ENCODE results near the gene ARL8B. TPM values are rescaled to one million over a fixed set of nuclear protein-coding genes. Genes with fewer than 3 reads are reported as not detected.
"Not testable (repeated sequence)": the region's sequence is repeated elsewhere in the genome, so short reads cannot be mapped to it uniquely, and the experiment has no call there.

ARL8B gene
- total RNA-seq, 1 experiment from 2014 or later: 43.8 TPM

DNA sequence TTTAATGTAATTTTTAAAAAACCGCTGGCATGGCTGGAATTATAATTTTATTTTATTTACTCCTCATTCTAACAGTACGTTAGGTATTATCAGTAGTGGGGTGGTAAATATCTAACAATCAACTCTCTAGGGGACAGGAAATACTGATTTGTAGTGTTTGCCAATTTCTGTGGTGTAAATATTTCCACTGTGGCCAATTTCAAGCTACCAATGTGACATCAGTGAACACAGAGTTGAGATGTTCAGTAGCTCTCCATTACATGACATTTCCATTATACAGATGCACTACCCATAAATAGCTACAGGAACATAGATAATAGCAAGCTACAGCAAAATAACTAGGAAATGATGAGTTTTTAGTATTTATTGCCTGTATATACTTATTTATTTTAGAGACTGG is 10.0 kb upstream of the ARL8B start:
- POLR2A ChIA-PET (ENCODE audit: unreplicated experiment): no interaction called here
- DNase-seq (no peak), ATAC-seq (no peak)
- Histone ChIP-seq H3K79me2 (ENCODE audit: low read length) (no peaks in the 10 kb centered on the region), H3K9ac (ENCODE audit: low read length) (no peak overlapping the region), H4K20me1 (ENCODE audit: low read length) (no peaks in the 10 kb centered on the region), H3K27me3 (ENCODE audit: low read length) (no peaks in the 10 kb centered on the region), H3K9me3 (ENCODE audit: low read length) (no peaks in the 10 kb centered on the region), H2AFZ (ENCODE audit: low read length) (no peak overlapping the region), H3K4me3 (ENCODE audit: low read length) (no peak overlapping the region), H3K9me2 (replicated peaks; ENCODE audit: low read length) (no peaks in the 10 kb centered on the region), H3K36me3 (ENCODE audit: low read depth, low read length) (no peaks in the 10 kb centered on the region), H3F3A (ENCODE audit: low read length, unreplicated experiment) (no peaks in the 10 kb centered on the region), H3K4me2 (ENCODE audit: low read length) (no peak overlapping the region), H3K4me1 (ENCODE audit: insufficient read depth, low read length) (no peaks in the 10 kb centered on the region), H3K27ac (ENCODE audit: low read length) (no peak overlapping the region)
- CTCF ChIA-PET: no interaction called here
- BruUV-seq (replicated peaks): no TSS peak
- intact Hi-C loops (cut with micrococcal nuclease): no loop called here
- TF ChIP-seq EZH2phosphoT487 (IDR thresholded peaks at IDR 0.05; ENCODE audit: borderline replicate concordance, low read length) (no peak), EZH2 (IDR thresholded peaks at IDR 0.05; ENCODE audit: low read length, unreplicated experiment) (no peak)
- TF ChIP-seq, protein P1, sequence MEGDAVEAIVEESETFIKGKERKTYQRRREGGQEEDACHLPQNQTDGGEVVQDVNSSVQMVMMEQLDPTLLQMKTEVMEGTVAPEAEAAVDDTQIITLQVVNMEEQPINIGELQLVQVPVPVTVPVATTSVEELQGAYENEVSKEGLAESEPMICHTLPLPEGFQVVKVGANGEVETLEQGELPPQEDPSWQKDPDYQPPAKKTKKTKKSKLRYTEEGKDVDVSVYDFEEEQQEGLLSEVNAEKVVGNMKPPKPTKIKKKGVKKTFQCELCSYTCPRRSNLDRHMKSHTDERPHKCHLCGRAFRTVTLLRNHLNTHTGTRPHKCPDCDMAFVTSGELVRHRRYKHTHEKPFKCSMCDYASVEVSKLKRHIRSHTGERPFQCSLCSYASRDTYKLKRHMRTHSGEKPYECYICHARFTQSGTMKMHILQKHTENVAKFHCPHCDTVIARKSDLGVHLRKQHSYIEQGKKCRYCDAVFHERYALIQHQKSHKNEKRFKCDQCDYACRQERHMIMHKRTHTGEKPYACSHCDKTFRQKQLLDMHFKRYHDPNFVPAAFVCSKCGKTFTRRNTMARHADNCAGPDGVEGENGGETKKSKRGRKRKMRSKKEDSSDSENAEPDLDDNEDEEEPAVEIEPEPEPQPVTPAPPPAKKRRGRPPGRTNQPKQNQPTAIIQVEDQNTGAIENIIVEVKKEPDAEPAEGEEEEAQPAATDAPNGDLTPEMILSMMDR (conservative IDR thresholded peaks at IDR 0.05; ENCODE audit: low read depth, low read length): no peak

GRCh38 chr3:5113726-5114125 is 8.4 kb upstream of the ARL8B start:
- H3K36me3 ChIP-seq (ENCODE audit: low read depth, low read length); intact Hi-C loops (cut with micrococcal nuclease); H3K9me2 ChIP-seq (replicated peaks; ENCODE audit: low read length); H3K4me3 ChIP-seq (ENCODE audit: low read length); H4K20me1 ChIP-seq (ENCODE audit: low read length); H3F3A ChIP-seq (ENCODE audit: low read length, unreplicated experiment); BruUV-seq (replicated peaks); H3K9ac ChIP-seq (ENCODE audit: low read length); DNase-seq; H3K27ac ChIP-seq (ENCODE audit: low read length); H3K79me2 ChIP-seq (ENCODE audit: low read length); H3K27me3 ChIP-seq (ENCODE audit: low read length); H3K4me1 ChIP-seq (ENCODE audit: insufficient read depth, low read length); CTCF ChIA-PET; POLR2A ChIA-PET (ENCODE audit: unreplicated experiment); H3K4me2 ChIP-seq (ENCODE audit: low read length); ATAC-seq; H2AFZ ChIP-seq (ENCODE audit: low read length); H3K9me3 ChIP-seq (ENCODE audit: low read length): not testable (repeated sequence)

- Histone ChIP-seq H3K4me1 (ENCODE audit: insufficient read depth, low read length) (no peaks in the 10 kb centered on the region), H3K9me2 (replicated peaks; ENCODE audit: low read length) (no peaks in the 10 kb centered on the region), H4K20me1 (ENCODE audit: low read length) (no peaks in the 10 kb centered on the region), H3K4me3 (ENCODE audit: low read length) (no peak overlapping the region), H3K9me3 (ENCODE audit: low read length) (no peaks in the 10 kb centered on the region), H3K27me3 (ENCODE audit: low read length) (no peaks in the 10 kb centered on the region), H3K4me2 (ENCODE audit: low read length) (no peak overlapping the region), H3K36me3 (ENCODE audit: low read depth, low read length) (no peaks in the 10 kb centered on the region), H2AFZ (ENCODE audit: low read length) (no peak overlapping the region), H3F3A (ENCODE audit: low read length, unreplicated experiment) (no peaks in the 10 kb centered on the region), H3K9ac (ENCODE audit: low read length) (no peak overlapping the region), H3K79me2 (ENCODE audit: low read length) (no peaks in the 10 kb centered on the region), H3K27ac (ENCODE audit: low read length) (no peak overlapping the region)
- intact Hi-C loops (cut with micrococcal nuclease): no loop called here
- TF ChIP-seq EZH2 (IDR thresholded peaks at IDR 0.05; ENCODE audit: low read length, unreplicated experiment) (no peak), EZH2phosphoT487 (IDR thresholded peaks at IDR 0.05; ENCODE audit: borderline replicate concordance, low read length) (no peak)
- TF ChIP-seq, protein P1 (conservative IDR thresholded peaks at IDR 0.05; ENCODE audit: low read depth, low read length): no peak
- DNase-seq: no peak
- no TSS peak for BruUV-seq (replicated peaks)
- no peak for ATAC-seq
- ChIA-PET POLR2A (ENCODE audit: unreplicated experiment) (interaction anchor here (0.6 kb wide), 1 partner anchor 8 kb away, joined by 4 read pairs; no protein-coding TSS in a partner anchor), CTCF (no interaction called here)
Measured at GRCh38 chr3:5115506-5116162, 6.5 kb upstream of the ARL8B start.

All from PC-3 (cell line).